ENCODE results near the gene AFAP1L2.

Gene AFAP1L2

GRCh38 chr10:114420811-114421485 lies 16.6 kb upstream of the AFAP1L2 start:
- Mint-ChIP-seq H3K4me1 (no peaks in the 10 kb centered on the region), H3K27me3 (ENCODE audit: low read depth) (peaks cover 16% of the 10 kb centered on the region), H3K4me3 (no peak overlapping the region)

GRCh38 chr10:114418109-114418508 lies 13.8 kb upstream of the AFAP1L2 start:
- peaks cover 4% of the 10 kb centered on the region for H3K9me3 Mint-ChIP-seq
- H3K4me3 Mint-ChIP-seq = no peak overlapping the region
- H3K4me1 Mint-ChIP-seq = peaks cover 4% of the 10 kb centered on the region
- H3K27ac Mint-ChIP-seq = no peak overlapping the region
- H3K27me3 Mint-ChIP-seq (ENCODE audit: low read depth) = peaks cover 16% of the 10 kb centered on the region
- no peaks in the 10 kb centered on the region for H3K36me3 Mint-ChIP-seq (ENCODE audit: low read depth)
- no peak for TF ChIP-seq CTCF (IDR thresholded peaks at IDR 0.05; ENCODE audit: unreplicated experiment in 3 of 3)

More at GRCh38 chr10:114420811-114421485, 16.6 kb upstream of the AFAP1L2 start:
- Mint-ChIP-seq H3K36me3 (ENCODE audit: low read depth) (no peaks in the 10 kb centered on the region), H3K27ac (no peak overlapping the region), H3K9me3 (no peaks in the 10 kb centered on the region)
- TF ChIP-seq CTCF (IDR thresholded peaks at IDR 0.05; ENCODE audit: unreplicated experiment in 3 of 3) = no peak

GRCh38 chr10:114412907-114413797 lies 8.8 kb upstream of the AFAP1L2 start:
- H3K27ac Mint-ChIP-seq = peak overlapping the region; percentile 19 to 72 (median 36)
- peaks cover 4% of the 10 kb centered on the region for H3K9me3 Mint-ChIP-seq
- peaks cover 14% of the 10 kb centered on the region for H3K4me1 Mint-ChIP-seq
- no peak overlapping the region for H3K4me3 Mint-ChIP-seq
- TF ChIP-seq CTCF (IDR thresholded peaks at IDR 0.05; ENCODE audit: unreplicated experiment in 3 of 3) = no peak
- peaks cover 28% of the 10 kb centered on the region for H3K27me3 Mint-ChIP-seq (ENCODE audit: low read depth)
- H3K36me3 Mint-ChIP-seq (ENCODE audit: low read depth) = no peaks in the 10 kb centered on the region

DNA sequence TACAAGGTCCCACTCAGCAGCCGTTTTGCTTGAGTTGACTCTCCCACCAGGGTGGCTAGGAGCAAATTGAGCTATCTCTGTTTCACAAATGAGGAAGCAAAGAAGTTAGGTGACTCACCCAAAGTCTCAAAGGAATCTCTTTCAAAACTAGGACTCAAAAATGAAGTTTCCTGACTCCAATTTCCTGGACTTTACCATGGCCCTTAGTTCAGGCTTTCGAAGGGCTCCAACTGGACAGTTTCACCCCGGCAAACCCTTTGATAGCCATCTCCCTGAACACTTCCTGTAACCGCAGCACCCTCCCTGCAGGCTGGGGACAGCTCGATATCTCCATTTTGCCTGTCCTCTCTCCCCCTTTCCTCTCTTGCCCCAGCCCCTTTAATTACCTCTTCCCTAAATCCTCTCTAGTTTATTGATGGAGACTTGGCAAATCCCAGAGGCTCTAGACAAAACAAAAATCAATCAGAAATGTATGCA lies 4.7 kb upstream of the AFAP1L2 start:
- H3K9me3 Mint-ChIP-seq = no peaks in the 10 kb centered on the region
- H3K27ac Mint-ChIP-seq = peak overlapping the region in 1 of 3 experiments; percentile 38
- H3K4me3 Mint-ChIP-seq = peak overlapping the region in 1 of 3 experiments; percentile 40
- H3K27me3 Mint-ChIP-seq (ENCODE audit: low read depth) = peaks cover 39% of the 10 kb centered on the region
- H3K4me1 Mint-ChIP-seq = peaks cover 20% of the 10 kb centered on the region
- no peaks in the 10 kb centered on the region for H3K36me3 Mint-ChIP-seq (ENCODE audit: low read depth)
- TF ChIP-seq CTCF (IDR thresholded peaks at IDR 0.05; ENCODE audit: unreplicated experiment in 3 of 3) = no peak

DNA sequence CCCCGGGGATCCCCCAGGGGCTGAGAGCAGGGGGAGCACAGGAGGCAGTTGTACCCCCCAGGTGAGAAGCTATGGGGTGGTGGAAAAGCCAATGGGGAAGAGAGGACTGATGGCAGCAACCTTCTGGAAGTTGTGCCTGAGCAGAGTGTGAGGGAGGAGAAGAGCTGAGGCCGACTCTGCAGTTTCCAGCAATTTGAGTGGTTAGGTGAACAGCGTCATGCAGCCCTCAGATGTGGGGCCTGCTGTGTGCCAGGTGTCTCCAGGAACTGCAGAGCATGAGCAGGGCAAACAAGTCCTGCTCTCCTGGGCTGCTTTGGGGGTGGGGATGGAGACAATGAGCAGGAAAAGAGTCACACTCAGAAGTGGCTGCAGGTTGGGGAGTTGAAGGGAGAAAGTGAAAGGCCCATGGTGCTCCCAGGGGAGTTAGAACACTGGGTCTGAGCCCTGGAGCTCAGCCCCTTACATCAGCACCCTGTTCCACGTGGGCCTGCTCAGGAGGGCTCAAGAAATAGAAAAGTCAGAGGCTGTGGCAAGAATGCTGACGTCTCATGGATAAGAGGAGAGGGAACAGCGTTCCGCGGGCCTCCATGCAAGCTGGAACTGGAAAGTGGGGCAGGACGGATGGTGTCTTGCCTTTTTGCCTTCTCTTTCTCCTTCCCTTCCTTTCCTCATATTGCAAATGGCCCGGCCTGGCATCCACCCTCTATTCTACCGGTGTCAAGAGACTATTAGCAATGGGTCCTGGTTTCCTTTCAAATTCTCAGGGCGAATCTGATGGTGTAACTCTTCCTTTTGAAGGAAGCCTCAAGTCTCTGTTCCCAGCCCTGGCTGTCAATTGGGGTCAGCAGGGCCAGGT lies 4.0 kb upstream of the AFAP1L2 start:
- Mint-ChIP-seq H3K4me3 (no peak overlapping the region), H3K27ac (no peak overlapping the region), H3K36me3 (ENCODE audit: low read depth) (no peaks in the 10 kb centered on the region), H3K27me3 (ENCODE audit: low read depth) (peaks cover 40% of the 10 kb centered on the region), H3K4me1 (peaks cover 19% of the 10 kb centered on the region), H3K9me3 (no peaks in the 10 kb centered on the region)
- no peak for TF ChIP-seq CTCF (IDR thresholded peaks at IDR 0.05; ENCODE audit: unreplicated experiment in 3 of 3)

Measured in nephron (organoid).